HepG2 (cell line): ENCODE data around the gene FZD4. TPM values are rescaled to one million over a fixed set of nuclear protein-coding genes. Genes with fewer than 3 reads are reported as not detected.

Experiments
- ATAC-seq: fragments of 200-7000 bp; cut with Tn5 transposase; 3 replicates; pipeline ENCODE4 v1.9.1; 2020; ENCODE audit warnings: mild to moderate bottlenecking, moderate library complexity
- BruUV-seq: library from RNA; stranded (reverse); fragments of 400-500 nt; replicated peaks from 2 replicates; lab custom pipeline; 2021; lab: Mats Ljungman, UMichigan
- CTCF ChIA-PET: fragments of 300-600 bp; formaldehyde crosslinking; extraction: SDS; loops from one replicate; lab custom pipeline; 2021; ENCODE audit warnings: low total read pairs, inconsistent platforms, low intra/inter-chr PET ratio; lab: Yijun Ruan, JAX
- POLR2A ChIA-PET: fragments of 350-600 bp; sonication (Branson Sonifier 250); formaldehyde crosslinking; loops from one replicate; lab custom pipeline; 2020; ENCODE audit warnings: antibody characterized with exemption, inconsistent platforms; lab: Yijun Ruan, JAX
- DNase-seq: peaks from one replicate; pipeline ENCODE4 v3.0.0-alpha.2; 2015; ENCODE audit warnings: low spot score
- FAIRE-seq: peaks from 3 replicates; lab custom pipeline; 2011; peaks lifted over from hg19 to GRCh38; lab: Jason Lieb, UNC
- H2AFZ ChIP-seq: one replicate; pipeline ENCODE4 v1.6.1; 2011; ENCODE audit warnings: low read length, inconsistent platforms
- H3K27ac ChIP-seq: fragments of 300-600 bp; 3 replicates; pipeline ENCODE4 v1.8.0; 2011; ENCODE audit warnings: mixed run types, mild to moderate bottlenecking, mixed read lengths, low read length, inconsistent platforms; ENCODE audit not compliant: insufficient read depth; ENCODE audit errors: extremely low read length
- H3K27me3 ChIP-seq, 2 experiments: fragments of 200-600 bp in 1 of 2; 2 replicates in 1 of 2; 3 replicates in 1 of 2; pipeline versions ENCODE4 v1.6.0 to v1.8.0; 2011; ENCODE audit warnings: low read length in 2 of 2, mild to moderate bottlenecking in 2 of 2, moderate library complexity in 2 of 2, inconsistent platforms in 1 of 2; ENCODE audit not compliant: insufficient read depth in 2 of 2, control insufficient read depth in 1 of 2
- H3K36me3 ChIP-seq, 2 experiments: fragments of 200-600 bp in 1 of 2; replicated peaks in 1 of 2; 2 replicates in 1 of 2; 3 replicates in 1 of 2; pipeline versions ENCODE4 v1.5.1 to v1.8.0; 2011; ENCODE audit warnings: low read length in 2 of 2, inconsistent platforms in 1 of 2; ENCODE audit not compliant: insufficient read depth in 2 of 2, control insufficient read depth in 1 of 2
- H3K4me1 ChIP-seq: 2 replicates; pipeline ENCODE4 v1.5.1; 2012; ENCODE audit warnings: low read length, inconsistent platforms; ENCODE audit not compliant: insufficient read depth
- H3K4me2 ChIP-seq: 2 replicates; pipeline ENCODE4 v1.6.0; 2011; ENCODE audit warnings: low read depth, low read length, inconsistent platforms
- H3K4me3 ChIP-seq, 3 experiments: fragments of 200-600 bp in 1 of 3; sonication (generic), shearing (Covaris generic) in 1 of 3; replicated peaks in 1 of 3; 2 replicates each; pipeline ENCODE4 v1.5.1; 2011 to 2016; ENCODE audit warnings: low read length in 3 of 3, inconsistent platforms in 2 of 3, low read depth in 2 of 3, mild to moderate bottlenecking in 2 of 3, control low read depth in 1 of 3, mixed read lengths in 1 of 3; ENCODE audit not compliant: insufficient read depth in 1 of 3
- H3K79me2 ChIP-seq: one replicate; pipeline ENCODE4 v1.6.1; 2011; ENCODE audit warnings: low read length, inconsistent platforms; ENCODE audit not compliant: insufficient read depth
- H3K9ac ChIP-seq: 2 replicates; pipeline ENCODE4 v1.6.0; 2011; ENCODE audit warnings: mild to moderate bottlenecking, low read depth, low read length, inconsistent platforms; ENCODE audit not compliant: insufficient read depth
- H3K9me3 ChIP-seq: 2 replicates; pipeline ENCODE4 v1.5.1; 2012; ENCODE audit warnings: mild to moderate bottlenecking, low read length
- H4K20me1 ChIP-seq: 2 replicates; pipeline ENCODE4 v1.6.0; 2011; ENCODE audit warnings: inconsistent platforms, mild to moderate bottlenecking, low read length, moderate library complexity; ENCODE audit not compliant: insufficient read depth
- AHR ChIP-seq: IDR thresholded peaks from 2 replicates; pipeline ENCODE4 v1.6.1; 2018; ENCODE audit warnings: missing genetic modification reagents, missing compliant biosample characterization
- AKAP8 ChIP-seq: sonication (generic); formaldehyde crosslinking; IDR thresholded peaks from 2 replicates; pipeline ENCODE4 v1.5.1; 2020; ENCODE audit warnings: mild to moderate bottlenecking, missing genetic modification reagents
- CTCF ChIP-seq: sonication (generic); formaldehyde crosslinking; IDR thresholded peaks from 2 replicates; pipeline ENCODE4 v1.5.0; 2020; ENCODE audit warnings: mild to moderate bottlenecking, missing genetic modification reagents, moderate library complexity
- ELF3 ChIP-seq: IDR thresholded peaks from 2 replicates; pipeline ENCODE4 v1.6.1; 2016; ENCODE audit warnings: missing genetic modification reagents, missing compliant biosample characterization
- HOXD1 ChIP-seq: sonication (generic); formaldehyde crosslinking; IDR thresholded peaks from 2 replicates; pipeline ENCODE4 v1.5.0; 2020; ENCODE audit warnings: missing genetic modification reagents
- KLF11 ChIP-seq: IDR thresholded peaks from 2 replicates; pipeline ENCODE4 v1.6.1; 2016; ENCODE audit warnings: missing compliant biosample characterization
- MAFF ChIP-seq: IDR thresholded peaks from 2 replicates; pipeline ENCODE4 v1.6.1; 2011; ENCODE audit warnings: low read depth, low read length, improper control_type of control experiment
- RAD21 ChIP-seq: fragments of 450-650 bp; formaldehyde crosslinking; IDR thresholded peaks from 2 replicates; pipeline ENCODE4 v1.5.0; 2020; ENCODE audit warnings: mild to moderate bottlenecking
- SMC3 ChIP-seq: IDR thresholded peaks from 2 replicates; pipeline ENCODE4 v1.6.1; 2011; ENCODE audit warnings: low read length, improper control_type of control experiment
- STAG1 ChIP-seq: sonication (generic); formaldehyde crosslinking; IDR thresholded peaks from 2 replicates; pipeline ENCODE4 v1.4.0; 2020; ENCODE audit warnings: missing genetic modification reagents
- TFDP2 ChIP-seq: sonication (generic); formaldehyde crosslinking; IDR thresholded peaks from 2 replicates; pipeline ENCODE4 v1.4.0; 2020; ENCODE audit warnings: missing genetic modification reagents
- ZBTB34 ChIP-seq: sonication (generic); formaldehyde crosslinking; IDR thresholded peaks from 2 replicates; pipeline ENCODE4 v1.8.0; 2022; ENCODE audit warnings: mild to moderate bottlenecking, missing genetic modification reagents
- WGBS: methylation state at CpG from one replicate; pipeline ENCODE4 v1.1.6; 2017; ENCODE audit warnings: low lambda C conversion rate; 5-methylcytosine and 5-hydroxymethylcytosine counted together
- in situ Hi-C: cut with HindIII; loops from 2 replicates; pipeline ENCODE4 v1.10.0; 2017; ENCODE audit warnings: low pct_unique_long_range_greater_than_20kb; ENCODE audit not compliant: extremely low pct_ligation_motif_present
- intact Hi-C: fragments of 100-400 bp; cut with micrococcal nuclease; formaldehyde crosslinking; loops from one replicate; pipeline ENCODE4 v1.10.0; 2022; ENCODE audit not compliant: unreplicated experiment
- polyA plus RNA-seq, 8 experiments: library from polyadenylated mRNA; depleted of rRNA in 3 of 8; stranded (reverse) in 7 of 8; unstranded in 1 of 8; fragments of >200 nt; fragmentation: Illumina TruSeq in 4 of 8; extraction: Trizol in 4 of 8; gene quantifications; 2 replicates each; pipeline versions ENCODE4 v1.2.1 to v1.2.3, GENCODE V29; 2011 to 2016; ENCODE audit warnings: low read depth in 4 of 8, missing spikeins in 1 of 8, mixed read lengths in 1 of 8; ENCODE audit not compliant: insufficient read depth in 1 of 8
- total RNA-seq, 5 experiments: library from RNA; depleted of rRNA; stranded (reverse); fragments of >200 nt; fragmentation: Illumina TruSeq; extraction: Trizol; gene quantifications; 2 replicates each; pipeline ENCODE4 v1.2.3, GENCODE V29; 2016; ENCODE audit warnings: low read depth in 1 of 5

The FZD4 gene
- total and polyA plus RNA-seq, 2 of the 13 experiments (the other 11 are each of a cell fraction or from before 2014, with no cell fraction given), result 46.5 to 70.4 TPM

- peak; percentile 65 for DNase-seq
- CTCF ChIA-PET, result interaction anchor here (0.6 to 4.8 kb wide), 8 partner anchors 16 to 482 kb away, joined by 3 to 29 read pairs (median 4); no protein-coding TSS in a partner anchor
- peak overlapping the region; percentile 60 for H2AFZ ChIP-seq
- intact Hi-C loops (loop anchor here (1.0 kb wide), 2 partner anchors 351 to 482 kb away; no protein-coding TSS in a partner anchor), in situ Hi-C loops (loop anchor here (5.0 to 10.0 kb wide), 2 partner anchors 358 to 486 kb away; no protein-coding TSS in a partner anchor)
- no peaks in the 10 kb centered on the region; a peak in 1 of 5 replicates for H3K27me3 ChIP-seq
- H4K20me1 ChIP-seq, result no peaks in the 10 kb centered on the region
- BruUV-seq, result no TSS peak
- H3K9ac ChIP-seq, result peak overlapping the region; percentile 75
- 4% methylated on average over 4 of the region's 4 CpGs for WGBS
- H3K79me2 ChIP-seq, result no peaks in the 10 kb centered on the region
- TF ChIP-seq RAD21, result peak; percentile 43; the same call in 1 of the 2 replicates
- TF ChIP-seq ELF3 (CRISPR knock-in tag), result 0 out of 2 replicates have a peak, but pooled peaks have one; percentile 9
- TF ChIP-seq HOXD1 (CRISPR knock-in tag), result no peak
- peak; percentile 62 for TF ChIP-seq CTCF (CRISPR knock-in tag)
- TF ChIP-seq STAG1 (CRISPR knock-in tag), result peak; percentile 81
- no peak for TF ChIP-seq AKAP8 (CRISPR knock-in tag)
- TF ChIP-seq TFDP2, result no peak
- 0 out of 2 replicates have a peak, but pooled peaks have one; percentile 2 for TF ChIP-seq MAFF
- no peak for TF ChIP-seq ZBTB34 (CRISPR knock-in tag)
- no peak for TF ChIP-seq AHR (CRISPR knock-in tag)
- TF ChIP-seq KLF11 (CRISPR knock-in tag), result no peak
- peak; percentile 71 for TF ChIP-seq SMC3
- ATAC-seq, result no peak
- POLR2A ChIA-PET, result interaction anchor here (1.4 to 5.2 kb wide), 9 partner anchors 14 to 158 kb away, joined by 3 to 287 read pairs (median 12); partner anchors contain the start of genes FZD4 and TMEM135
- peak overlapping the region; percentile 94 for H3K27ac ChIP-seq
- H3K36me3 ChIP-seq, result no peaks in the 10 kb centered on the region
- H3K4me1 ChIP-seq, result peaks cover 52% of the 10 kb centered on the region
- peak overlapping the region; percentile 99 for H3K4me2 ChIP-seq
- H3K4me3 ChIP-seq, result peak overlapping the region; percentile 56 to 71 (median 67); a peak in 4 of 6 replicates
- peak; percentile 79 for FAIRE-seq
- H3K9me3 ChIP-seq, result no peaks in the 10 kb centered on the region
These were observed 16.0 kb downstream of the FZD4 start for GRCh38 chr11:86938900-86939880.
